GM21786 (cell line): Measurements from ENCODE around the gene ZNF660.
A peak's percentile ranks its signal among the peaks of the same experiment; 100 is the strongest.

Experiments
- ATAC-seq: cut with Tn5 transposase; IDR thresholded peaks from one replicate; pipeline ENCODE4 v1.9.1; 2021; ENCODE audit not compliant: unreplicated experiment

The ZNF660 gene

DNA sequence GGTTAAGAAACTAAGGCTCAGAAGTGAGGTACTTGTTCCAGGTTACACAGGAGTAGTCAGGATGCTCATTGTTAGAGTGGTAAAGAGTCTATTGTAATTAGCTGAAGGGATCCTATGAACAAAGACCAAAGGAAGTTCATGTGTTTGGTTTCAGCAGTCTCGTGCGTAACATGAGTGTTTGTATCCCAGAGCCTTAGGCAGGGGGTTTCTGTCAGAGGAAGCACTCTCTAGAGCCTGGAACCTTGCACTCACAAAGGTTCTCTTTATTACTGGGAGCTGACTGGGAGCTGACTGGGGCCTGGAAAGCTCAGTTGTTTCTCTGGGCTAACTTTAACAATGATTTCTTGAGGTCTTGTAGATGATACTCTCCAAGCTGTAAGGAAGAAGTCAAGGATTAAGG, 44.0 kb downstream of the ZNF660 start:
- ATAC-seq = no peak

GRCh38 chr3:44632193-44632592, 47.4 kb downstream of the ZNF660 start:
- no peak for ATAC-seq

DNA sequence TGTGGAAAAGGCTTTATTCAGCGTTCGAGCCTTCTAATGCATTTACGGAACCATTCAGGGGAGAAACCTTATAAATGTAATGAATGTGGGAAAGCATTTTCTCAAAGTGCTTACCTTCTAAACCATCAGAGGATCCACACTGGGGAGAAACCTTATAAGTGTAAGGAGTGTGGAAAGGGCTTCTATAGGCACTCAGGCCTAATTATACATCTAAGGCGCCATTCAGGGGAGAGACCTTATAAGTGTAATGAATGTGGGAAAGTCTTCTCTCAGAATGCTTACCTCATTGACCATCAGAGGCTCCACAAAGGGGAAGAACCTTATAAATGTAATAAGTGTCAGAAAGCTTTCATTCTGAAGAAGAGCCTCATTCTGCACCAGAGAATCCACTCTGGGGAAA, 57.6 kb downstream of the ZNF660 start:
- ATAC-seq = no peak

GRCh38 chr3:44643024-44643423, 58.3 kb downstream of the ZNF660 start:
- ATAC-seq = no peak

DNA sequence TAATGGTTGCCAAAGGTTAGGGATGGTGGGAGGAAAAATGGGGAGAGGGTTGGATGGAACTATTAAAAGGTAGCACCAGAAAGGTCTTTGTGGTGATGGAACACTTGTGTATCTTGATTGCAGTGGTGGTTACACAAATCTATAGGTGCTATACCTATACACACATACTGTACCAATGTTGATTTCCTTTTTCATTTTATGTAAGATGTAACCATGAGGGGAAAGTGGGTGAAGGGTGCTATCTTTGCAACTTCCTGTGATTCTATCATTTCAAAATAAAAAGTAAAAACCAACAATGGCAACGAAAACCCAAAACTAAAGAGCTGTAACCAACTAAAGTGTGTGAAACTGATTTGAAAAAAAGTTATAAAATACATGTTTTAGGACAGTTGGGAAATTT, 63.0 kb downstream of the ZNF660 start:
- ATAC-seq = no peak

- peak; percentile 97 for ATAC-seq
Measured at GRCh38 chr3:44648564-44649229, 63.9 kb downstream of the ZNF660 start, which contains the start of gene ZNF35. ZNF35 (plus strand) TSS chr3:44648732; CDS start chr3:44651068, 2,336 bp downstream.
